Measurements from ENCODE around the gene TVP23C. TPM values are rescaled to one million over a fixed set of nuclear protein-coding genes. Genes with fewer than 3 reads are reported as not detected.

TVP23C gene
- total RNA-seq, 4 donors from 2014 or later, result 8.4 to 24.0 (median 14.5) TPM

DNA sequence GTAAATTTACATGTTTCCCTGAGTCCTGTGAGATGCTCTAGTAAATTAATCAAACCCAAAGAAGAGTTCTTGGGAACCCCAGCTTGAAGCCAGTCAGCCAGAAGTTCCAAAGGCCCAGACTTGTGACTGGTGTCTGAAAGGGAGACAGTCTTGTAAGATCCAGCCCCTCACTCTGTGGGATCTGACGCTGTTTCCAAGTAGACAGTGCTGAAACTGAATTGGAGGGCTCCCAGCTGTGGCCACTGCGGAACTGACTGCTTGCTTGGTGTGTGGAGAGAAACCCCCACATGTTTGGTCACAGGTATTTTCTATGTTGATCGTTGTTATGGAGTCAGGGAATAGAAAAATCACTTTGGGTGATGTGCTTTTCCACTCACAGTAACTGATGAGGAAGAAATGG lies 90.4 kb downstream of the TVP23C start:
- ATAC-seq (ENCODE audit: low FRiP score) (no peak), DNase-seq (ENCODE audit: low spot score) (no peak)
- no peak for TF ChIP-seq CTCF (IDR thresholded peaks at IDR 0.05)

DNA sequence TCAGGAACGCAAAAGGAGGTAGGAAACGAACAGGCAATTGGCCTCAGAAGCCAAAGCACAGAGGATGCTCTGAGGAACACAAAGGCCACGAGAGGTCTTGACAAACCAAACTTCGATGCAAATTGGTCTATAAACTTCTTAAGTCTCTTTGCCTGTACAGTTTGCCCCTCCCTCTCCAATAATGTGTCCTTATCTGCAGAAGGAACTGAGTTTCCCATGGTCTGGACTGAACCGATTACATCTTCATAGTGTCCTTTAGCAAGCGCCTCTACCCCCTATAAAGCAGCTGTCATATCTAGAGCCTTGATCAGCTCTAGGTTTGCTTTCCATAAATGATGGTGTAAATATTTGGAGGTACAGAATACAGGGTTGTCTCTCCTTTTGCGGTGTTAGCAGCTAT lies 92.7 kb downstream of the TVP23C start:
- no peak for DNase-seq (ENCODE audit: low spot score)
- no peak for TF ChIP-seq CTCF (IDR thresholded peaks at IDR 0.05)
- no peak for ATAC-seq (ENCODE audit: low FRiP score)

DNA sequence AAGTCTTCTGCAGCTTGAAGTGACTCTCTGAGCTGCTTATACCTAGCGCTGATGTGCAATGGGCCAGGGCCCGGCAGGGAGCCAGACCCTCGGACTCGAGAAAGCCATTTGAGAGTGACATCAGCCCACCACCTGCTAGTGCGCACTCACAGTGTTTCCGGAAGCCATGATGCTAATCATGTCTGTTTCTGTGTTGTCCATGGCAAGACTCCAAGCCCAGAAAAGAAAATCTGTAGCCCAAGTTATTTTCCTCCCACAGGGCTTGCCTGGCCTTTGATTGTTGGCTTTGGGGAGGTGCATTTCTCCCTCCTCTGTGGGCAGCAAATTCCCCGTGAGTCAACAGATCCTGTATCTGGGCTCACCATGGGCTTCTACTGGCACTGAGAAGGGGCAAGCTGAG lies 94.0 kb downstream of the TVP23C start:
- no peak for TF ChIP-seq CTCF (IDR thresholded peaks at IDR 0.05)
- ATAC-seq (ENCODE audit: low FRiP score) (no peak), DNase-seq (ENCODE audit: low spot score) (no peak)

DNA sequence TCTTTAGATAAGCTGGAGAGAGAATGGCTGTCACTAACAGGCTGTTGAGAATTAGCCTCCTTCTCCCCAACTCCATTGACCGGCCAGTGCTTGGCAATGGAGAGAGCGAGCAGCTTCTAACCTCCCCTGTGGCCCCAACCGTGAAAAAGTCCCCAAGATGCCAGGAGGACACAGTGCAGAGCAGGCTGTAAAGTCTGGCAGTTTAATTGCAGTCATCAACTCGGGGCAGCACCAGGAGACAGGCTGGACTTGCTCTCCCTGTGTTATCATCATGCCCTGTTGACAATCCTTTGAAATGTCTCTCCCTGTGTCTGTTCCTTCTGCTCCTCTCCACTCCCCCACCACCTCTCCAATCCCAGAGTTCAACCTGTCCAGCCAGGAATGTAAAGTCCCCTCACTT lies 95.2 kb downstream of the TVP23C start:
- DNase-seq (ENCODE audit: low spot score) (no peak), ATAC-seq (ENCODE audit: low FRiP score) (no peak)
- no peak for TF ChIP-seq CTCF (IDR thresholded peaks at IDR 0.05)

- no peak for ATAC-seq (ENCODE audit: low FRiP score)
- no peak for TF ChIP-seq CTCF (IDR thresholded peaks at IDR 0.05)
- DNase-seq (ENCODE audit: low spot score), result no peak
Measured at GRCh38 chr17:15467592-15467991, 95.7 kb downstream of the TVP23C start, which contains the start of gene CDRT4. Gene CDRT4, minus strand, starts transcription at chr17:15467621. Its CDS starts 27,383 bp downstream, at chr17:15440238.

- DNase-seq (ENCODE audit: low spot score), result no peak
- no peak for ATAC-seq (ENCODE audit: low FRiP score)
- TF ChIP-seq CTCF (IDR thresholded peaks at IDR 0.05), result no peak
Measured at GRCh38 chr17:15466131-15466530, 97.2 kb downstream of the TVP23C start.

- ATAC-seq (ENCODE audit: low FRiP score) (no peak), DNase-seq (ENCODE audit: low spot score) (no peak)
- no peak for TF ChIP-seq CTCF (IDR thresholded peaks at IDR 0.05)
Measured at GRCh38 chr17:15465045-15465701, 98.1 kb downstream of the TVP23C start.

Measured in omental fat pad (tissue), 4 donors.